Spleen (tissue), 3 donors: ENCODE data around the gene QPCT.

Experiments
- POLR2A ChIP-seq, 3 donors: fragments of 450-650 bp; IDR thresholded peaks; one replicate each; pipeline ENCODE4 v1.5.1; 2017; ENCODE audit warnings: antibody characterized with exemption in 3 of 3, mild to moderate bottlenecking in 1 of 3
- POLR2AphosphoS5 ChIP-seq, 3 donors: sonication (generic); formaldehyde crosslinking; IDR thresholded peaks; one replicate each; pipeline ENCODE4 v1.5.1; 2017; ENCODE audit warnings: antibody characterized with exemption in 3 of 3

- TF ChIP-seq POLR2A (IDR thresholded peaks at IDR 0.05) = no peak
- TF ChIP-seq POLR2AphosphoS5 (IDR thresholded peaks at IDR 0.05) = no peak
These were observed 12.6 kb downstream of the QPCT start for GRCh38 chr2:37357069-37357468.
